ENCODE data around the gene GABRB1. TPM values are rescaled to one million over a fixed set of nuclear protein-coding genes. Genes with fewer than 3 reads are reported as not detected.

GABRB1 gene
- total and polyA plus RNA-seq, 2 donors (not counting 1 experiment from before 2014, with no cell fraction given), result not detected

GRCh38 chr4:47109379-47109778, 78.0 kb downstream of the GABRB1 start:
- H3K9ac ChIP-seq (ENCODE audit: low read length), result no peak overlapping the region
- no peaks in the 10 kb centered on the region for H3K36me3 ChIP-seq (replicated peaks in 1 of 2; ENCODE audit: control extremely low read depth in 1 of 2, control insufficient read depth in 1 of 2, extremely low read depth in 1 of 2, insufficient read depth in 2 of 2, low read length in 1 of 2)
- Mint-ChIP-seq H3K27me3 (peaks cover 6% of the 10 kb centered on the region), H3K27ac (no peak overlapping the region), H3K9me3 (ENCODE audit: insufficient read depth) (no peaks in the 10 kb centered on the region), H3K4me1 (no peaks in the 10 kb centered on the region), H3K4me3 (no peak overlapping the region)
- TF ChIP-seq CTCF (IDR thresholded peaks at IDR 0.05) (no peak), EZH2 (IDR thresholded peaks at IDR 0.05; ENCODE audit: borderline replicate concordance, insufficient read depth, low read depth, low read length, poor library complexity, severe bottlenecking) (no peak)
- no peaks in the 10 kb centered on the region for H4K20me1 ChIP-seq (ENCODE audit: control insufficient read depth, insufficient read depth, low read length, poor library complexity, severe bottlenecking)
- 86% methylated on average over 1 of the region's 2 CpGs for WGBS (ENCODE audit: insufficient coverage)
- H2AFZ ChIP-seq (ENCODE audit: insufficient read depth, low read depth, low read length, poor library complexity, severe bottlenecking), result no peak overlapping the region
- ATAC-seq (ENCODE audit: low read depth), result no peak
- CTCF ChIA-PET, result interaction anchor here (2.1 kb wide), 1 partner anchor 13 kb away, joined by 6 read pairs; no protein-coding TSS in a partner anchor
- H3K4me2 ChIP-seq (replicated peaks; ENCODE audit: low read depth, low read length, poor library complexity, severe bottlenecking), result no peak overlapping the region
- no peak overlapping the region for H3K27ac ChIP-seq (ENCODE audit: low read length in 2 of 2)
- no peaks in the 10 kb centered on the region for H3K79me2 ChIP-seq (ENCODE audit: control insufficient read depth, insufficient read depth, low read length)
- H3K9me3 ChIP-seq (ENCODE audit: control extremely low read depth in 1 of 3, control insufficient read depth in 2 of 3, insufficient read depth in 1 of 3, low read length in 2 of 3), result no peaks in the 10 kb centered on the region
- intact Hi-C loops (cut with micrococcal nuclease), result no loop called here
- no peaks in the 10 kb centered on the region for H3K4me1 ChIP-seq (ENCODE audit: control insufficient read depth in 2 of 2, insufficient read depth in 2 of 2, low read length in 2 of 2)
- no peaks in the 10 kb centered on the region for H3K27me3 ChIP-seq (replicated peaks in 1 of 4; ENCODE audit: control extremely low read depth in 1 of 4, control insufficient read depth in 3 of 4, insufficient read depth in 4 of 4, low read length in 3 of 4)
- DNase-seq, result no peak
- POLR2A ChIA-PET, result no interaction called here
- H3K4me3 ChIP-seq (ENCODE audit: control extremely low read depth in 1 of 5, extremely low read depth in 1 of 5, insufficient read depth in 1 of 5, low read depth in 2 of 5, low read length in 4 of 5), result no peak overlapping the region

- Histone ChIP-seq H3K79me2 (ENCODE audit: control insufficient read depth, insufficient read depth, low read length) (no peaks in the 10 kb centered on the region), H3K9me3 (ENCODE audit: control extremely low read depth in 1 of 3, control insufficient read depth in 2 of 3, insufficient read depth in 1 of 3, low read length in 2 of 3) (no peaks in the 10 kb centered on the region), H3K36me3 (replicated peaks in 1 of 2; ENCODE audit: control extremely low read depth in 1 of 2, control insufficient read depth in 1 of 2, extremely low read depth in 1 of 2, insufficient read depth in 2 of 2, low read length in 1 of 2) (no peaks in the 10 kb centered on the region), H3K4me3 (ENCODE audit: control extremely low read depth in 1 of 5, extremely low read depth in 1 of 5, insufficient read depth in 1 of 5, low read depth in 2 of 5, low read length in 4 of 5) (no peak overlapping the region), H3K27ac (ENCODE audit: low read length in 2 of 2) (no peak overlapping the region), H4K20me1 (ENCODE audit: control insufficient read depth, insufficient read depth, low read length, poor library complexity, severe bottlenecking) (no peaks in the 10 kb centered on the region), H3K4me2 (replicated peaks; ENCODE audit: low read depth, low read length, poor library complexity, severe bottlenecking) (no peak overlapping the region), H3K9ac (ENCODE audit: low read length) (no peak overlapping the region), H3K4me1 (ENCODE audit: control insufficient read depth in 2 of 2, insufficient read depth in 2 of 2, low read length in 2 of 2) (no peaks in the 10 kb centered on the region), H2AFZ (ENCODE audit: insufficient read depth, low read depth, low read length, poor library complexity, severe bottlenecking) (no peak overlapping the region), H3K27me3 (replicated peaks in 1 of 4; ENCODE audit: control extremely low read depth in 1 of 4, control insufficient read depth in 3 of 4, insufficient read depth in 4 of 4, low read length in 3 of 4) (no peaks in the 10 kb centered on the region)
- H3K27ac Mint-ChIP-seq, result no peak overlapping the region
- CTCF ChIA-PET, result interaction anchor here (1.1 to 2.1 kb wide), 2 partner anchors 12 kb away, joined by 4 to 6 read pairs; no protein-coding TSS in a partner anchor
- DNase-seq (no peak), ATAC-seq (ENCODE audit: low read depth) (no peak)
- intact Hi-C loops (cut with micrococcal nuclease), result no loop called here
- H3K27me3 Mint-ChIP-seq, result peaks cover 7% of the 10 kb centered on the region
- WGBS (ENCODE audit: insufficient coverage), result no CpG with 5 or more reads among the region's 1 CpG
- TF ChIP-seq EZH2 (IDR thresholded peaks at IDR 0.05; ENCODE audit: borderline replicate concordance, insufficient read depth, low read depth, low read length, poor library complexity, severe bottlenecking) (no peak), CTCF (IDR thresholded peaks at IDR 0.05) (no peak)
- H3K4me3 Mint-ChIP-seq, result no peak overlapping the region
- POLR2A ChIA-PET, result no interaction called here
- H3K9me3 Mint-ChIP-seq (ENCODE audit: insufficient read depth), result no peaks in the 10 kb centered on the region
- H3K4me1 Mint-ChIP-seq, result no peaks in the 10 kb centered on the region
Measured at GRCh38 chr4:47110546-47111132, 79.3 kb downstream of the GABRB1 start.

All from B cell (primary cell).